ENCODE results near the gene NSRP1.
"Not testable (repeated sequence)": the region's sequence is repeated elsewhere in the genome, so short reads cannot be mapped to it uniquely, and the experiment has no call there.

Gene NSRP1

DNA sequence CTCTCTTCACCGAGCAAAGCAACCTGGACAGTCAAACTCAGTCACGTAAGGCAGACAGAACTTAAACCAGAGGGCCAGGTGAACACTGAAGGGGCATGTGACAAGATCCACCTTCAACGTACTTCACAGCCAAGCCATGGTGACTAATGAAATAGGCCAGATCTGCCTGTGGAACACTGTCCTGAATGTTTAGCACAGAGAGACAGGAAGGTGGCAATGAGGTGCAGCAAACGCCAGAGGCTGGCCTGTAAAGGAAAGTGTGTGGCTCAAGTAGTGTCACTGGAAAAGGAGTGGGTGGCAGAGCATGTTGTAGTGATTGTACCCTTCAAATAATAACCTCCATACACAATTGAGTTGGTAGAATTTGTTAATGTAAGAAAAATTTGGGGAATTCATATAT is 80.8 kb downstream of the NSRP1 start:
- H3K79me2 ChIP-seq (ENCODE audit: insufficient read depth, low read length) = no peaks in the 10 kb centered on the region
- H3K9me3 ChIP-seq (ENCODE audit: insufficient read depth, low read length, severe bottlenecking) = no peaks in the 10 kb centered on the region
- no peak overlapping the region for H2AFZ ChIP-seq (ENCODE audit: low read depth, low read length)
- DNase-seq = no peak
- no peak for TF ChIP-seq EZH2 (IDR thresholded peaks at IDR 0.05; ENCODE audit: borderline replicate concordance, low read depth, low read length, severe bottlenecking)
- TF ChIP-seq, protein P1, sequence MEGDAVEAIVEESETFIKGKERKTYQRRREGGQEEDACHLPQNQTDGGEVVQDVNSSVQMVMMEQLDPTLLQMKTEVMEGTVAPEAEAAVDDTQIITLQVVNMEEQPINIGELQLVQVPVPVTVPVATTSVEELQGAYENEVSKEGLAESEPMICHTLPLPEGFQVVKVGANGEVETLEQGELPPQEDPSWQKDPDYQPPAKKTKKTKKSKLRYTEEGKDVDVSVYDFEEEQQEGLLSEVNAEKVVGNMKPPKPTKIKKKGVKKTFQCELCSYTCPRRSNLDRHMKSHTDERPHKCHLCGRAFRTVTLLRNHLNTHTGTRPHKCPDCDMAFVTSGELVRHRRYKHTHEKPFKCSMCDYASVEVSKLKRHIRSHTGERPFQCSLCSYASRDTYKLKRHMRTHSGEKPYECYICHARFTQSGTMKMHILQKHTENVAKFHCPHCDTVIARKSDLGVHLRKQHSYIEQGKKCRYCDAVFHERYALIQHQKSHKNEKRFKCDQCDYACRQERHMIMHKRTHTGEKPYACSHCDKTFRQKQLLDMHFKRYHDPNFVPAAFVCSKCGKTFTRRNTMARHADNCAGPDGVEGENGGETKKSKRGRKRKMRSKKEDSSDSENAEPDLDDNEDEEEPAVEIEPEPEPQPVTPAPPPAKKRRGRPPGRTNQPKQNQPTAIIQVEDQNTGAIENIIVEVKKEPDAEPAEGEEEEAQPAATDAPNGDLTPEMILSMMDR (IDR thresholded peaks at IDR 0.05; ENCODE audit: borderline replicate concordance, extremely low read depth, low read length, poor library complexity, severe bottlenecking) = no peak
- no peaks in the 10 kb centered on the region for H4K20me1 ChIP-seq (ENCODE audit: insufficient read depth, low read length)
- H3K4me3 ChIP-seq (ENCODE audit: low read depth in 1 of 2, low read length in 2 of 2) = no peak overlapping the region
- no peaks in the 10 kb centered on the region for H3K4me1 ChIP-seq (ENCODE audit: insufficient read depth, low read length)
- no peaks in the 10 kb centered on the region for H3K36me3 ChIP-seq (ENCODE audit: insufficient read depth, low read length)
- H3K9ac ChIP-seq (ENCODE audit: low read depth, low read length) = no peak overlapping the region
- H3K4me2 ChIP-seq (ENCODE audit: insufficient read depth, low read length) = no peak overlapping the region
- no peak for ATAC-seq (ENCODE audit: insufficient read depth, low read depth)
- H3K27ac ChIP-seq (ENCODE audit: low read length) = no peak overlapping the region
- H3K27me3 ChIP-seq (ENCODE audit: insufficient read depth, low read length, poor library complexity) = no peaks in the 10 kb centered on the region

GRCh38 chr17:30199600-30199999 is 83.0 kb downstream of the NSRP1 start:
- H3K4me1 ChIP-seq (ENCODE audit: insufficient read depth, low read length) = no peaks in the 10 kb centered on the region
- H3K79me2 ChIP-seq (ENCODE audit: insufficient read depth, low read length) = no peaks in the 10 kb centered on the region
- H4K20me1 ChIP-seq (ENCODE audit: insufficient read depth, low read length) = no peaks in the 10 kb centered on the region
- H2AFZ ChIP-seq (ENCODE audit: low read depth, low read length) = no peak overlapping the region
- DNase-seq = no peak
- H3K4me2 ChIP-seq (ENCODE audit: insufficient read depth, low read length) = no peak overlapping the region
- H3K27me3 ChIP-seq (ENCODE audit: insufficient read depth, low read length, poor library complexity) = peaks cover under 1% of the 10 kb centered on the region
- ATAC-seq (ENCODE audit: insufficient read depth, low read depth) = no peak
- no peaks in the 10 kb centered on the region for H3K9me3 ChIP-seq (ENCODE audit: insufficient read depth, low read length, severe bottlenecking)
- TF ChIP-seq EZH2 (IDR thresholded peaks at IDR 0.05; ENCODE audit: borderline replicate concordance, low read depth, low read length, severe bottlenecking) = no peak
- TF ChIP-seq, protein P1 (IDR thresholded peaks at IDR 0.05; ENCODE audit: borderline replicate concordance, extremely low read depth, low read length, poor library complexity, severe bottlenecking) = no peak
- no peaks in the 10 kb centered on the region for H3K36me3 ChIP-seq (ENCODE audit: insufficient read depth, low read length)
- H3K27ac ChIP-seq (ENCODE audit: low read length) = no peak overlapping the region
- H3K9ac ChIP-seq (ENCODE audit: low read depth, low read length) = no peak overlapping the region
- H3K4me3 ChIP-seq (ENCODE audit: low read depth in 1 of 2, low read length in 2 of 2) = no peak overlapping the region

- ATAC-seq (ENCODE audit: insufficient read depth, low read depth) (no peak), DNase-seq (no peak)
- Histone ChIP-seq H3K4me2 (ENCODE audit: insufficient read depth, low read length) (no peak overlapping the region), H3K9me3 (ENCODE audit: insufficient read depth, low read length, severe bottlenecking) (no peaks in the 10 kb centered on the region), H2AFZ (ENCODE audit: low read depth, low read length) (no peak overlapping the region), H3K79me2 (ENCODE audit: insufficient read depth, low read length) (no peaks in the 10 kb centered on the region), H3K9ac (ENCODE audit: low read depth, low read length) (no peak overlapping the region), H3K36me3 (ENCODE audit: insufficient read depth, low read length) (no peaks in the 10 kb centered on the region), H3K4me3 (ENCODE audit: low read depth in 1 of 2, low read length in 2 of 2) (no peak overlapping the region), H3K4me1 (ENCODE audit: insufficient read depth, low read length) (no peaks in the 10 kb centered on the region), H3K27ac (ENCODE audit: low read length) (no peak overlapping the region), H4K20me1 (ENCODE audit: insufficient read depth, low read length) (no peaks in the 10 kb centered on the region), H3K27me3 (ENCODE audit: insufficient read depth, low read length, poor library complexity) (peaks cover 3% of the 10 kb centered on the region)
- no peak for TF ChIP-seq EZH2 (IDR thresholded peaks at IDR 0.05; ENCODE audit: borderline replicate concordance, low read depth, low read length, severe bottlenecking)
- TF ChIP-seq, protein P1 (IDR thresholded peaks at IDR 0.05; ENCODE audit: borderline replicate concordance, extremely low read depth, low read length, poor library complexity, severe bottlenecking) = no peak
These were observed 83.5 kb downstream of the NSRP1 start for GRCh38 chr17:30200106-30200505.

- not testable (repeated sequence) for H3K4me3 ChIP-seq (ENCODE audit: low read depth in 1 of 2, low read length in 2 of 2); H3K27ac ChIP-seq (ENCODE audit: low read length); H3K36me3 ChIP-seq (ENCODE audit: insufficient read depth, low read length); ATAC-seq (ENCODE audit: insufficient read depth, low read depth); H2AFZ ChIP-seq (ENCODE audit: low read depth, low read length); DNase-seq; H3K4me2 ChIP-seq (ENCODE audit: insufficient read depth, low read length); H3K9me3 ChIP-seq (ENCODE audit: insufficient read depth, low read length, severe bottlenecking); H3K9ac ChIP-seq (ENCODE audit: low read depth, low read length); H4K20me1 ChIP-seq (ENCODE audit: insufficient read depth, low read length); H3K27me3 ChIP-seq (ENCODE audit: insufficient read depth, low read length, poor library complexity); H3K79me2 ChIP-seq (ENCODE audit: insufficient read depth, low read length); H3K4me1 ChIP-seq (ENCODE audit: insufficient read depth, low read length)
These were observed 84.0 kb downstream of the NSRP1 start for GRCh38 chr17:30200656-30201055.

Data from DND-41 (cell line).